K562 (cell line): Measurements from ENCODE around the gene GOLPH3L. TPM values are rescaled to one million over a fixed set of nuclear protein-coding genes. Genes with fewer than 3 reads are reported as not detected.

Source experiments
- ATAC-seq: fragments of 200-7000 bp; cut with Tn5 transposase; 3 replicates; pipeline ENCODE4 v1.9.1; 2020; ENCODE audit warnings: moderate library complexity
- BruUV-seq: library from RNA; stranded (reverse); fragments of 400-500 nt; replicated peaks from 2 replicates; lab custom pipeline; 2021; lab: Mats Ljungman, UMichigan
- CTCF ChIA-PET: fragments of 300-600 bp; formaldehyde crosslinking; extraction: SDS; loops from one replicate; lab custom pipeline; 2021; ENCODE audit warnings: low intra/inter-chr PET ratio; lab: Yijun Ruan, JAX
- POLR2A ChIA-PET: fragments of 300-600, 350-650 bp; sonication (Branson Sonifier 250); formaldehyde crosslinking; extraction: SDS; loops from one replicate; lab custom pipeline; 2021; ENCODE audit warnings: antibody characterized with exemption, inconsistent platforms; lab: Yijun Ruan, JAX
- DNase-seq, 4 experiments: peaks; one replicate each; pipeline versions ENCODE4 v3.0.0 to v3.0.0-alpha.2; 2011 to 2018; ENCODE audit warnings: low spot score in 3 of 4, mixed read lengths in 3 of 4; ENCODE audit errors: extremely low read depth in 1 of 4
- FAIRE-seq: peaks from 2 replicates; lab custom pipeline; 2011; peaks lifted over from hg19 to GRCh38; lab: Jason Lieb, UNC
- H2AFZ ChIP-seq: 2 replicates; pipeline ENCODE4 v1.6.0; 2011; ENCODE audit warnings: low read depth, low read length, control low read depth, inconsistent platforms
- H3K27ac ChIP-seq: fragments of 200-600 bp; 3 replicates; pipeline ENCODE4 v1.8.0; 2011; ENCODE audit warnings: low read depth, mild to moderate bottlenecking, control low read depth, inconsistent platforms, low read length, moderate library complexity, mixed read lengths; ENCODE audit errors: extremely low read depth
- H3K27me3 ChIP-seq, 2 experiments: fragments of 300-600 bp in 1 of 2; 2 replicates in 1 of 2; 3 replicates in 1 of 2; pipeline versions ENCODE4 v1.6.0 to v1.8.0; 2011; ENCODE audit warnings: inconsistent platforms in 2 of 2, low read length in 2 of 2, mild to moderate bottlenecking in 1 of 2, mixed read lengths in 1 of 2, moderate library complexity in 1 of 2; ENCODE audit not compliant: control insufficient read depth in 2 of 2, insufficient read depth in 2 of 2
- H3K36me3 ChIP-seq: fragments of 300-600 bp; 3 replicates; pipeline ENCODE4 v1.8.0; 2011; ENCODE audit warnings: mild to moderate bottlenecking, low read length, inconsistent platforms; ENCODE audit not compliant: control insufficient read depth, insufficient read depth
- H3K4me1 ChIP-seq, 2 experiments: fragments of 200-600 bp in 1 of 2; replicated peaks in 1 of 2; 2 replicates in 1 of 2; 3 replicates in 1 of 2; pipeline versions ENCODE4 v1.5.1 to v1.8.0; 2011; ENCODE audit warnings: inconsistent platforms in 2 of 2, low read length in 2 of 2, mild to moderate bottlenecking in 1 of 2, mixed read lengths in 1 of 2, moderate library complexity in 1 of 2; ENCODE audit not compliant: control insufficient read depth in 2 of 2, insufficient read depth in 2 of 2
- H3K4me2 ChIP-seq: 2 replicates; pipeline ENCODE4 v1.6.1; 2011; ENCODE audit warnings: low read length, control low read depth, inconsistent platforms, mixed read lengths; ENCODE audit not compliant: insufficient read depth
- H3K4me3 ChIP-seq: fragments of 200-600 bp; sonication (generic), shearing (Covaris generic); 2 replicates; pipeline ENCODE4 v1.5.1; 2016; ENCODE audit warnings: control low read depth, inconsistent platforms
- H3K79me2 ChIP-seq: fragments of 200-600 bp; 3 replicates; pipeline ENCODE4 v1.8.0; 2011; ENCODE audit warnings: low read length, inconsistent platforms; ENCODE audit not compliant: control insufficient read depth, insufficient read depth
- H3K9ac ChIP-seq, 2 experiments: 2 replicates each; pipeline versions ENCODE4 v1.6.0 to v1.6.1; 2011; ENCODE audit warnings: low read depth in 2 of 2, low read length in 2 of 2, control low read depth in 1 of 2, inconsistent platforms in 1 of 2, mild to moderate bottlenecking in 1 of 2, mixed read lengths in 1 of 2; ENCODE audit not compliant: insufficient read depth in 1 of 2
- H3K9me1 ChIP-seq: one replicate; pipeline ENCODE4 v1.6.0; 2011; ENCODE audit warnings: inconsistent platforms, mild to moderate bottlenecking, low read length, moderate library complexity; ENCODE audit not compliant: control insufficient read depth, insufficient read depth
- H3K9me3 ChIP-seq: replicated peaks from 2 replicates; pipeline ENCODE4 v1.5.1; 2011; ENCODE audit warnings: low read depth, low read length, inconsistent platforms; ENCODE audit not compliant: control insufficient read depth, insufficient read depth
- H4K20me1 ChIP-seq: replicated peaks from 2 replicates; pipeline ENCODE4 v1.6.1; 2011; ENCODE audit warnings: low read length, inconsistent platforms, mixed read lengths; ENCODE audit not compliant: control insufficient read depth, insufficient read depth
- BRD9 ChIP-seq: fragments of 450-650 bp; IDR thresholded peaks from 2 replicates; pipeline ENCODE4 v1.6.1; 2018; ENCODE audit warnings: low read depth; ENCODE audit not compliant: partially characterized antibody
- FOXK2 ChIP-seq, 2 experiments: fragments of 450-650 bp; IDR thresholded peaks in 1 of 2; conservative IDR thresholded peaks in 1 of 2; 2 replicates each; pipeline ENCODE4 v1.6.1; 2016; ENCODE audit warnings: low read depth in 2 of 2, mild to moderate bottlenecking in 1 of 2
- GTF3C2 ChIP-seq: IDR thresholded peaks from 3 replicates; pipeline ENCODE4 v1.6.1; 2011; ENCODE audit warnings: borderline replicate concordance, mild to moderate bottlenecking, moderate library complexity; ENCODE audit not compliant: insufficient read length; ENCODE audit errors: extremely low read depth
- MAFK ChIP-seq: IDR thresholded peaks from 2 replicates; pipeline ENCODE4 v1.6.1; 2011; ENCODE audit warnings: low read length, improper control_type of control experiment
- MLLT1 ChIP-seq, 2 experiments: fragments of 450-650 bp; IDR thresholded peaks; 2 replicates each; pipeline ENCODE4 v1.6.1; 2016
- MTA1 ChIP-seq: fragments of 450-650 bp; IDR thresholded peaks from 2 replicates; pipeline ENCODE4 v1.6.1; 2017; ENCODE audit warnings: borderline replicate concordance
- MTA2 ChIP-seq: fragments of 450-650 bp; IDR thresholded peaks from 2 replicates; pipeline ENCODE4 v1.6.1; 2016; ENCODE audit warnings: low read depth
- POLR2AphosphoS2 ChIP-seq: IDR thresholded peaks from 2 replicates; pipeline ENCODE4 v1.6.1; 2012; ENCODE audit warnings: low read length, improper control_type of control experiment
- POLR2H ChIP-seq: IDR thresholded peaks from 2 replicates; pipeline ENCODE4 v1.6.1; 2016; ENCODE audit warnings: missing genetic modification characterization, low read depth, mild to moderate bottlenecking, control low read depth, missing compliant biosample characterization, moderate library complexity
- SREBF2 ChIP-seq: sonication (generic); formaldehyde crosslinking; IDR thresholded peaks from 2 replicates; pipeline ENCODE4 v1.4.0; 2020; ENCODE audit warnings: mild to moderate bottlenecking, missing genetic modification reagents
- ZBTB5 ChIP-seq: fragments of 450-650 bp; IDR thresholded peaks from 2 replicates; pipeline ENCODE4 v1.6.1; 2017; ENCODE audit warnings: antibody characterized with exemption
- ZEB2 ChIP-seq: fragments of 450-650 bp; IDR thresholded peaks from 2 replicates; pipeline ENCODE4 v1.6.1; 2016
- ZNF124 ChIP-seq: sonication (generic); formaldehyde crosslinking; IDR thresholded peaks from 2 replicates; pipeline ENCODE4 v1.8.1; 2022; ENCODE audit warnings: missing genetic modification reagents
- WGBS: fragments of 100-300 bp; shearing (Covaris generic); methylation state at CpG from one replicate; pipeline ENCODE4 v1.1.6; 2016; ENCODE audit warnings: low coverage, mixed read lengths; ENCODE audit not compliant: insufficient coverage; ENCODE audit errors: missing lambda C conversion rate; 5-methylcytosine and 5-hydroxymethylcytosine counted together
- in situ Hi-C: fragments of 300-500 bp; cut with MboI; formaldehyde crosslinking; loops from 4 replicates; pipeline ENCODE4 v1.15.0; 2018; ENCODE audit warnings: inconsistent platforms, mixed read lengths
- intact Hi-C: fragments of 100-400 bp; cut with micrococcal nuclease; formaldehyde crosslinking; loops from 2 replicates; pipeline ENCODE4 v1.14.2; 2022
- polyA plus RNA-seq, 8 experiments: library from polyadenylated mRNA; depleted of rRNA in 4 of 8; stranded (reverse) in 5 of 8; unstranded in 3 of 8; fragments of >200 nt; fragmentation: Nextera tagmentation in 2 of 8; fragmentation: Illumina TruSeq in 1 of 8; extraction: Ambion mirVana in 2 of 8; extraction: Trizol in 1 of 8; gene quantifications; 2 replicates each; pipeline versions ENCODE4 v1.2.1 to v1.2.3, GENCODE V29; 2011 to 2014; ENCODE audit warnings: inconsistent platforms in 1 of 8, missing spikeins in 1 of 8
- total RNA-seq, 7 experiments: library from RNA; depleted of rRNA in 6 of 7; stranded (reverse); fragments of >200 nt in 6 of 7; fragmentation: Illumina TruSeq in 2 of 7; extraction: Trizol in 2 of 7; gene quantifications; 2 replicates each; pipeline versions ENCODE4 v1.2.1 to v1.2.3, GENCODE V29; 2011 to 2021; ENCODE audit warnings: low replicate concordance in 1 of 7

GOLPH3L gene
- total and polyA plus RNA-seq, 9 of the 15 experiments (the other 6 are each of a cell fraction or from before 2014, with no cell fraction given): 8.1 to 42.1 (median 21.6) TPM

DNA sequence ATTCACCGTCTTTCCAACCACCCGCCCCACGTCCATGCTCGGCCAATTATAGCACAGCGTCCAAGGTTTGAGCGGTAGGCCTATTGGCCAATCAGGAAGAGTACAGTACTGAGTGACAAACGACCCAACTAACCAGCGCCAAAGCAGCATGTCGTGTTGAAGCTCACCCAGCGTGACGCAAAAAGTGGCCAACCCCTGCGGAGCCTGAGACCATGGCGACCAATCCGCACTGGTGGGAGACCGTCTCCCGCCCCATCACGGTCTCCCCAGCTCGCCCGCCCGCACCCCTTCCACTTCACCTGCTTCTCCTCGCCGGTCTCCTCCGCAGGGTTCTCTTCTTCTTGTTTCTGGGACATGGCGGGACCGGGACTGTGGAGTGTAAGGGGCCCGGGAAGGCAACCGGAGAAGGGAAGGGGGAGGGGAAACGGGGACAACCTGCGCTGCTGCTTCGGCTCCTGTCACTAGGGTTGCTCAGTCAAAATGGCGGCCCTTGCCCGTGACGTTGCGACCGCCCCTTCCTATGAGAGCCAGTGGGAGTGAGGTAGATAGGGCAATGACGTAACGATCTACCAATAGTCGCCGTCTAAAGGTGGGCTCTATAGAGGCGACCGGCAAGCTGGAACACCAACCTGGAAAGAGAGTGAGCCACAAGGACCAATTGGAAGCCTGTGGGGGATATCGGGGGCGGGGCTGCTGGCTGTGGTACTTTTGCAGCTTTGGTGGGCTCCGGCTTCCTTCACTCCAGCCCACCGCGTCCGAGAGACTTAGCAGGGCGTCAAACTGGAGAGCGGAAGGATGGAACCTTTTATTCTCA, 67.6 kb downstream of the GOLPH3L start, which contains the start of gene ENSA (continued):
- TF ChIP-seq POLR2AphosphoS2: peak; percentile 87; the same call in 1 of the 2 replicates

DNA sequence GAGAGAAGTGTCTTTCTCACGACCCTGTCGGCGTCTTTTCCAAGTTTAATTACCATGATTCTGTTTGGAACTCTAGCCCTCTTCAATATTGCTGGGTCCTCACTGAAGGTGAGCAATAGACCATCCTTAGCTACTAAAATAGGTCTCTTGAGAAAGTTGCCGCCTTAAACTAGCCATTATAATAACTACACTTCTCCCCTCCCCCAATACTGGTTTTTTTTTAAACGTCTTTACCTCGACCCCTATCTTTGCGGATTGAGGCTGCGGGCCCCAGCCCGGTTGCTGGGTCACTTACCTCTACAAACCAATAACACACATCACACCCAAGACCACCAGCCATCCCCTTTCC, 68.2 kb downstream of the GOLPH3L start:
- H2AFZ ChIP-seq: peak overlapping the region; percentile 54
- FAIRE-seq: no peak
- WGBS: 0% methylated on average over 9 of the region's 9 CpGs
- TF ChIP-seq MTA1 (0 out of 2 replicates have a peak, but pooled peaks have one; percentile 50), MAFK (no peak), FOXK2 (conservative IDR thresholded peaks at IDR 0.05 in 1 of 2, IDR thresholded peaks at IDR 0.05 in 1 of 2; ENCODE audit: low read depth in 2 of 2) (0 out of 4 replicates have a peak, but pooled peaks of 1 of the 2 experiments have one; percentile 29), MTA2 (0 out of 2 replicates have a peak, but pooled peaks have one; percentile 8), GTF3C2 (no peak), MLLT1 (IDR thresholded peaks at IDR 0.05) (peak in 1 of 2 experiments; percentile 41; a peak in 1 of 4 replicates), ZEB2 (peak; percentile 10; the same call in 1 of the 2 replicates), POLR2H (tag) (no peak), SREBF2 (CRISPR knock-in tag) (0 out of 2 replicates have a peak, but pooled peaks have one; percentile 49), ZNF124 (no peak), ZBTB5 (0 out of 2 replicates have a peak, but pooled peaks have one; percentile 33), BRD9 (peak; percentile 19)

More for the DNA sequence above, 68.2 kb downstream of the GOLPH3L start:
- Histone ChIP-seq H3K4me3 (peak overlapping the region; percentile 59), H3K36me3 (peaks cover 41% of the 10 kb centered on the region), H3K4me1 (peaks cover 14 to 24% of the 10 kb centered on the region in 2 experiments; a peak in 4 of 5 replicates), H4K20me1 (no peaks in the 10 kb centered on the region), H3K4me2 (peak overlapping the region; percentile 97), H3K9me1 (no peaks in the 10 kb centered on the region), H3K9ac (peak overlapping the region; percentile 87 to 89), H3K9me3 (no peaks in the 10 kb centered on the region), H3K27ac (peak overlapping the region; percentile 92), H3K27me3 (no peaks in the 10 kb centered on the region), H3K79me2 (peaks cover 52% of the 10 kb centered on the region)
- in situ Hi-C loops: no loop called here
- no peak for DNase-seq
- CTCF ChIA-PET: no interaction called here
- BruUV-seq: TSS peak; percentile 59
- intact Hi-C loops: loop anchor here (2.0 to 10.0 kb wide), 3 partner anchors 68 to 296 kb away; partner anchors contain the start of genes GOLPH3L, SETDB1 and TARS2
- no peak for ATAC-seq
- POLR2A ChIA-PET: interaction anchor here (0.6 to 3.2 kb wide), 14 partner anchors 9 to 239 kb away, joined by 3 to 32 read pairs (median 6); partner anchors contain the start of gene MCL1
